Activated T-helper 17 cell treated with anti-CD3 and anti-CD28 coated beads, Interleukin-2, amount 50 U/mL, for 72 hours (primary cell): ENCODE data around the gene CSK. TPM values are rescaled to one million over a fixed set of nuclear protein-coding genes. Genes with fewer than 3 reads are reported as not detected.

Experiments used
- ATAC-seq: fragments of 150-1000 bp; cut with Tn5 transposase; replicated peaks from 2 replicates; pipeline ENCODE4 v1.10.0; 2021; ENCODE audit warnings: mild to moderate bottlenecking, moderate library complexity
- H3K27ac Mint-ChIP-seq: one replicate; pipeline ENCODE4 v1.8.0; 2022; ENCODE audit warnings: mixed read lengths
- H3K27me3 Mint-ChIP-seq: one replicate; pipeline ENCODE4 v1.8.0; 2022; ENCODE audit warnings: mixed read lengths
- H3K36me3 Mint-ChIP-seq: one replicate; pipeline ENCODE4 v1.8.0; 2022; ENCODE audit warnings: low read depth, mild to moderate bottlenecking, mixed read lengths
- H3K4me1 Mint-ChIP-seq: one replicate; pipeline ENCODE4 v1.8.0; 2022; ENCODE audit warnings: mixed read lengths
- H3K4me3 Mint-ChIP-seq: one replicate; pipeline ENCODE4 v1.8.0; 2022; ENCODE audit warnings: mild to moderate bottlenecking, mixed read lengths
- H3K9me3 Mint-ChIP-seq: one replicate; pipeline ENCODE4 v1.8.0; 2022; ENCODE audit warnings: mixed read lengths
- total RNA-seq, 2 donors: library from RNA; stranded (reverse); gene quantifications; one replicate each; pipeline ENCODE4 v1.2.3, GENCODE V29; 2022

Gene CSK
- total RNA-seq, 2 donors from 2014 or later: 176 to 316 TPM

GRCh38 chr15:74840851-74841775, 59.2 kb downstream of the CSK start:
- H3K36me3 Mint-ChIP-seq: peaks cover 60% of the 10 kb centered on the region
- H3K27ac Mint-ChIP-seq: peak overlapping the region; percentile 80
- peak overlapping the region; percentile 83 for H3K4me3 Mint-ChIP-seq
- H3K9me3 Mint-ChIP-seq: no peaks in the 10 kb centered on the region
- no peak for ATAC-seq
- no peaks in the 10 kb centered on the region for H3K27me3 Mint-ChIP-seq
- H3K4me1 Mint-ChIP-seq: peaks cover 24% of the 10 kb centered on the region

GRCh38 chr15:74841891-74842373, 60.1 kb downstream of the CSK start:
- no peaks in the 10 kb centered on the region for H3K27me3 Mint-ChIP-seq
- peak overlapping the region; percentile 83 for H3K4me3 Mint-ChIP-seq
- peaks cover 63% of the 10 kb centered on the region for H3K36me3 Mint-ChIP-seq
- peak overlapping the region; percentile 80 for H3K27ac Mint-ChIP-seq
- H3K4me1 Mint-ChIP-seq: peaks cover 24% of the 10 kb centered on the region
- no peaks in the 10 kb centered on the region for H3K9me3 Mint-ChIP-seq
- no peak for ATAC-seq

GRCh38 chr15:74842581-74843444, 60.9 kb downstream of the CSK start, which contains the start of gene ULK3:
Gene ULK3 (minus strand): TSS chr15:74843156. CDS start chr15:74843105, 51 bp downstream.
- Mint-ChIP-seq H3K4me3 (peak within 1 kb of the TSS; percentile 83), H3K36me3 (peaks cover 63% of the 10 kb centered on the region), H3K9me3 (no peaks in the 10 kb centered on the region), H3K27ac (peak within 1 kb of the TSS; percentile 92), H3K27me3 (no peaks in the 10 kb centered on the region), H3K4me1 (peaks cover 24% of the 10 kb centered on the region)
- peak; percentile 84 for ATAC-seq

GRCh38 chr15:74843445-74843828, 61.6 kb downstream of the CSK start:
- Mint-ChIP-seq H3K27ac (peak overlapping the region; percentile 80), H3K4me3 (peak overlapping the region; percentile 83), H3K9me3 (no peaks in the 10 kb centered on the region), H3K36me3 (peaks cover 68% of the 10 kb centered on the region), H3K27me3 (no peaks in the 10 kb centered on the region), H3K4me1 (peaks cover 24% of the 10 kb centered on the region)
- no peak for ATAC-seq

GRCh38 chr15:74843891-74844299, 62.0 kb downstream of the CSK start:
- peaks cover 71% of the 10 kb centered on the region for H3K36me3 Mint-ChIP-seq
- H3K27ac Mint-ChIP-seq: peak overlapping the region; percentile 92
- no peaks in the 10 kb centered on the region for H3K27me3 Mint-ChIP-seq
- no peak for ATAC-seq
- no peaks in the 10 kb centered on the region for H3K9me3 Mint-ChIP-seq
- peak overlapping the region; percentile 83 for H3K4me3 Mint-ChIP-seq
- H3K4me1 Mint-ChIP-seq: peaks cover 24% of the 10 kb centered on the region

GRCh38 chr15:74844319-74845207, 62.7 kb downstream of the CSK start:
- Mint-ChIP-seq H3K27ac (peak overlapping the region; percentile 92), H3K27me3 (no peaks in the 10 kb centered on the region), H3K4me3 (peak overlapping the region; percentile 83), H3K36me3 (peaks cover 71% of the 10 kb centered on the region), H3K9me3 (no peaks in the 10 kb centered on the region), H3K4me1 (peaks cover 24% of the 10 kb centered on the region)
- peak; percentile 10 for ATAC-seq

- Mint-ChIP-seq H3K4me3 (peak overlapping the region; percentile 83), H3K9me3 (no peaks in the 10 kb centered on the region), H3K27me3 (no peaks in the 10 kb centered on the region), H3K27ac (peak overlapping the region; percentile 92), H3K36me3 (peaks cover 76% of the 10 kb centered on the region), H3K4me1 (peaks cover 24% of the 10 kb centered on the region)
- peak; percentile 72 for ATAC-seq
Observed at GRCh38 chr15:74845208-74845568, 63.3 kb downstream of the CSK start.

GRCh38 chr15:74845581-74845980, 63.7 kb downstream of the CSK start:
- Mint-ChIP-seq H3K27ac (peak overlapping the region; percentile 92), H3K4me3 (peak overlapping the region; percentile 83), H3K4me1 (peaks cover 24% of the 10 kb centered on the region), H3K9me3 (no peaks in the 10 kb centered on the region), H3K27me3 (no peaks in the 10 kb centered on the region), H3K36me3 (peaks cover 79% of the 10 kb centered on the region)
- ATAC-seq: peak; percentile 22

GRCh38 chr15:74847432-74847831, 65.6 kb downstream of the CSK start:
- peak overlapping the region; percentile 63 for H3K27ac Mint-ChIP-seq
- no peaks in the 10 kb centered on the region for H3K27me3 Mint-ChIP-seq
- no peak for ATAC-seq
- peaks cover 12% of the 10 kb centered on the region for H3K4me1 Mint-ChIP-seq
- H3K36me3 Mint-ChIP-seq: peaks cover 85% of the 10 kb centered on the region
- H3K9me3 Mint-ChIP-seq: no peaks in the 10 kb centered on the region
- no peak overlapping the region for H3K4me3 Mint-ChIP-seq

GRCh38 chr15:74850393-74850792, 68.5 kb downstream of the CSK start:
- Mint-ChIP-seq H3K27ac (no peak overlapping the region), H3K4me3 (no peak overlapping the region), H3K9me3 (no peaks in the 10 kb centered on the region), H3K4me1 (peaks cover 2% of the 10 kb centered on the region), H3K27me3 (no peaks in the 10 kb centered on the region), H3K36me3 (peaks cover 88% of the 10 kb centered on the region)
- no peak for ATAC-seq

GRCh38 chr15:74851960-74852359, 70.1 kb downstream of the CSK start:
- Mint-ChIP-seq H3K36me3 (peaks cover 74% of the 10 kb centered on the region), H3K9me3 (no peaks in the 10 kb centered on the region), H3K4me3 (no peak overlapping the region), H3K27me3 (no peaks in the 10 kb centered on the region), H3K4me1 (peaks cover 3% of the 10 kb centered on the region), H3K27ac (peak overlapping the region; percentile 52)
- ATAC-seq: no peak
